Measurements from ENCODE around the gene RREB1. TPM values are rescaled to one million over a fixed set of nuclear protein-coding genes. Genes with fewer than 3 reads are reported as not detected.

Gene RREB1
- polyA plus RNA-seq, 2 of the 4 experiments (the other 2 are of a cell fraction) = 2.2 to 5.0 TPM

GRCh38 chr6:7138921-7139358 lies 31.2 kb downstream of the RREB1 start:
- ChIA-PET CTCF (interaction anchor here (2.3 kb wide), 1 partner anchor 414 kb away, joined by 5 read pairs; no protein-coding TSS in a partner anchor), POLR2A (no interaction called here)
- ATAC-seq (peak; percentile 16 to 41; a peak in 3 of 6 replicates), DNase-seq (ENCODE audit: low read depth in 1 of 2, low spot score in 1 of 2) (peak; percentile 63 to 66), FAIRE-seq (no peak)
- peak overlapping the region; percentile 79 to 89 for H3K27ac ChIP-seq
- TF ChIP-seq KDM1A (IDR thresholded peaks at IDR 0.05; ENCODE audit: low read depth) = no peak
- TF ChIP-seq POLR2A (IDR thresholded peaks at IDR 0.05; ENCODE audit: low read length) = no peak
- no peak for TF ChIP-seq NFE2L2 (conservative IDR thresholded peaks at IDR 0.05; ENCODE audit: low read length)
- no peak for TF ChIP-seq NR3C1 (IDR thresholded peaks at IDR 0.05)
- no peak for TF ChIP-seq POLR2AphosphoS2 (conservative IDR thresholded peaks at IDR 0.05; ENCODE audit: low read length)
- H3K4me3 ChIP-seq = no peak overlapping the region
- peak overlapping the region; percentile 87 for H3K4me2 ChIP-seq
- peaks cover 60% of the 10 kb centered on the region for H3K4me1 ChIP-seq
- no peaks in the 10 kb centered on the region for H3K9me3 ChIP-seq
- WGBS (ENCODE audit: missing lambda C conversion rate) = 9% methylated on average over 1 of the region's 1 CpG

GRCh38 chr6:7139835-7140470 lies 32.2 kb downstream of the RREB1 start:
- FAIRE-seq (no peak), DNase-seq (ENCODE audit: low read depth in 1 of 2, low spot score in 1 of 2) (no peak), ATAC-seq (peak in 1 of 2 experiments; percentile 10; a peak in 1 of 6 replicates)
- Histone ChIP-seq H3K27ac (peak overlapping the region; percentile 89 to 96), H3K9me3 (no peaks in the 10 kb centered on the region), H3K4me1 (peaks cover 71% of the 10 kb centered on the region), H3K4me2 (peak overlapping the region; percentile 87), H3K4me3 (peak overlapping the region; percentile 53)
- ChIA-PET CTCF (interaction anchor here (0.6 kb wide), 1 partner anchor 389 kb away, joined by 3 read pairs; no protein-coding TSS in a partner anchor), POLR2A (no interaction called here)
- TF ChIP-seq EP300 (IDR thresholded peaks at IDR 0.05) (no peak), JUNB (IDR thresholded peaks at IDR 0.05) (no peak), ZFP36 (IDR thresholded peaks at IDR 0.05; ENCODE audit: borderline replicate concordance, partially characterized antibody) (no peak), CEBPB (IDR thresholded peaks at IDR 0.05) (no peak), EHMT2 (IDR thresholded peaks at IDR 0.05; ENCODE audit: low read depth) (no peak)
- 17% methylated on average over 7 of the region's 7 CpGs for WGBS (ENCODE audit: missing lambda C conversion rate)

DNA sequence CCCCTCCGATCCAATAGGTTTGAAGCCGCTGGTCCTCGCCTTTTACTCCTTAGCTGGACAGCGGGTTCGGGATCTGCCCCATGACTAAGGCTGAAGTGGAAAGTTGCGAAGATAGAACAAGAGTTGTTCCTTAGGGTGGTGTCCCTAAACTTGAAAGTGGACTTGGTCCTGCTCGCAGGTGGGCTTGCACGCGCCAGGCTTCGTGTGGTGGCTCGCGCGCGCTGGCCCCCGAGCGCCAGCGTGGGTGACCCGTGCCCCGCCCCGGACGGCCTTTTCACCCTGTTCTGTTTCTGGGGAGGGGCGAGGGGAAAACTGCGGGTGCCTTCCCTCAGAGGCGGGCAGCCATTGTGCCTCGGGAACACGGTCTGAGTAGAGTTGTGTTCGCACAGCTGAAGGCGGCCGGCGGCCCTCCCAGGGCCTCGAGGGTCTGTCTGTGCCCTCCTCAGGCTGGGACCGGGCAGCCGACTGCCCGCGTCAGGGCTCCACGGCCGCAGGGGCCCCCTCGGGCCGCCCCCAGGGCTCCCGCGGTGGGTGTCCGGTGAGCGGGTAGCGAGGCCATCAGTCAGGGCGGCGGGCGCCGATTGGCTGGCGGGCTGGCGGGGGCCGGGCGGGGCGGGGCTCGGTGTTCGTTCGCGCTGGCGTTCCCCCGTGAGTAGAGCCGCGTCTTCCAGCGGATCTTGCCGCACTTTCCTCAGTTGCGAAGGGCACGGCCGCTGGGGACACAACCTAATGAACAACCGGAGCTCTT lies 33.0 kb downstream of the RREB1 start:
- FAIRE-seq = no peak
- ATAC-seq = peak; percentile 93 to 94
- Histone ChIP-seq H3K27ac (peak overlapping the region; percentile 89 to 96), H3K9me3 (no peaks in the 10 kb centered on the region), H3K4me3 (peak overlapping the region; percentile 53), H3K4me1 (peaks cover 73% of the 10 kb centered on the region), H3K4me2 (peak overlapping the region; percentile 87)
- ChIA-PET POLR2A (interaction anchor here (0.6 kb wide), 1 partner anchor 24 kb away, joined by 3 read pairs; no protein-coding TSS in a partner anchor), CTCF (no interaction called here)
- under 1% methylated on average over 28 of the region's 67 CpGs for WGBS (ENCODE audit: missing lambda C conversion rate)
- peak; percentile 60 to 76 for DNase-seq (ENCODE audit: low read depth in 1 of 2, low spot score in 1 of 2)
- no peak for TF ChIP-seq MAZ (IDR thresholded peaks at IDR 0.05; ENCODE audit: borderline replicate concordance, low read depth, low read length)
- peak; percentile 84 for TF ChIP-seq MAX (IDR thresholded peaks at IDR 0.05)
- TF ChIP-seq JUN (IDR thresholded peaks at IDR 0.05) = peak in 1 of 2 experiments; percentile 46; a peak in 1 of 5 replicates
- TF ChIP-seq, protein P1, sequence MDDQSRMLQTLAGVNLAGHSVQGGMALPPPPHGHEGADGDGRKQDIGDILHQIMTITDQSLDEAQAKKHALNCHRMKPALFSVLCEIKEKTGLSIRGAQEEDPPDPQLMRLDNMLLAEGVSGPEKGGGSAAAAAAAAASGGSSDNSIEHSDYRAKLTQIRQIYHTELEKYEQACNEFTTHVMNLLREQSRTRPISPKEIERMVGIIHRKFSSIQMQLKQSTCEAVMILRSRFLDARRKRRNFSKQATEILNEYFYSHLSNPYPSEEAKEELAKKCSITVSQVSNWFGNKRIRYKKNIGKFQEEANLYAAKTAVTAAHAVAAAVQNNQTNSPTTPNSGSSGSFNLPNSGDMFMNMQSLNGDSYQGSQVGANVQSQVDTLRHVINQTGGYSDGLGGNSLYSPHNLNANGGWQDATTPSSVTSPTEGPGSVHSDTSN (IDR thresholded peaks at IDR 0.05) = peak; percentile 74; the same call in 1 of the 2 replicates
- TF ChIP-seq E2F6 (IDR thresholded peaks at IDR 0.05; ENCODE audit: borderline replicate concordance, low read depth) = peak; percentile 79
- TF ChIP-seq POLR2A (IDR thresholded peaks at IDR 0.05; ENCODE audit: low read length) = peak; percentile 51

DNA sequence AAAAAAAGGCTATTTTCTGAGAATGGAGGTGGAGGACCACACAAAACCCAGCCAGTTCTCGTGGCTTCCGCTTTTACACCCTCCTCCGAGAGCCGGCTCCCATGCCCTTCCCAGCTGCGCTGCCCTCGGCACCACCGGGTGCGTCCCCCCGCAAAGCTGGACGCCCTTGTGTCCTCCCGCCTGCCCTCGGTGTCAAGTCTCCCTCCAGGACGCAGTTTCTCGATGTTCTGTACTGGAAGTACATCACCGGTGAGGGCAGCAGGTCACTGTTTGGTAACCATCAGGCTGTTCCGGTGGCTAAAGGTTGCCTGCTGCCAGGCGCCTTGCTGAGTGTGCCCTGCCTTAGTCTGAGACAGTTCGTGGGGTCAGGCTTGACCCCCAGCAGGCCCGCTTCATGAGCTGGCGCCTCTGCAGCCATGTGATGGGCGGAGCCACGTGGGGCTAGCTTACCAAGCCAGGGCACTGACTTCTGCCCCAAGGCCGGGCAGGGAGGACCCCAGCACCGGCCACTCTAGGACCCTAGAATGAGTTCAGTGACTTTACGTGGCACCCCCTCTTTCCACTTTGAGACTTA lies 34.6 kb downstream of the RREB1 start:
- TF ChIP-seq CHD2 (IDR thresholded peaks at IDR 0.05; ENCODE audit: low read length, partially characterized antibody) = no peak
- no peak for TF ChIP-seq CBX2 (IDR thresholded peaks at IDR 0.05; ENCODE audit: borderline replicate concordance, low read depth)
- TF ChIP-seq EHMT2 (IDR thresholded peaks at IDR 0.05; ENCODE audit: low read depth) = no peak
- no peak for FAIRE-seq
- ATAC-seq = no peak
- peaks cover 75% of the 10 kb centered on the region for H3K4me1 ChIP-seq
- DNase-seq (ENCODE audit: low read depth in 1 of 2, low spot score in 1 of 2) = no peak
- H3K4me3 ChIP-seq = no peak overlapping the region
- ChIA-PET POLR2A (no interaction called here), CTCF (interaction anchor here (0.6 kb wide), 1 partner anchor 32 kb away, joined by 4 read pairs; no protein-coding TSS in a partner anchor)
- H3K9me3 ChIP-seq = no peaks in the 10 kb centered on the region
- H3K4me2 ChIP-seq = no peak overlapping the region; the same call in 2 of the 3 replicates
- WGBS (ENCODE audit: missing lambda C conversion rate) = 91% methylated on average over 17 of the region's 25 CpGs
- H3K27ac ChIP-seq = peak overlapping the region in 1 of 2 experiments; percentile 15; a peak in 1 of 6 replicates
